Endothelial cell of umbilical vein (primary cell): ENCODE data around the gene MSL3B.

Experiments used
- BruUV-seq: library from RNA; stranded (reverse); fragments of 400-500 nt; replicated peaks from 2 replicates; lab custom pipeline; 2021; lab: Mats Ljungman, UMichigan
- CTCF ChIA-PET: fragments of 300-600, 350-600 bp; sonication (Branson Sonifier 250); formaldehyde crosslinking; loops from one replicate; lab custom pipeline; 2021; ENCODE audit warnings: antibody characterized with exemption, inconsistent platforms; lab: Charles Lee
- POLR2A ChIA-PET: fragments of 300-600, 350-600 bp; sonication (Branson Sonifier 250); formaldehyde crosslinking; loops from one replicate; lab custom pipeline; 2021; ENCODE audit warnings: antibody characterized with exemption, inconsistent platforms; lab: Charles Lee
- DNase-seq: peaks from one replicate; pipeline ENCODE4 v3.0.0-alpha.2; 2011; ENCODE audit warnings: low read depth, low spot score
- FAIRE-seq: peaks from 2 replicates; lab custom pipeline; 2011; peaks lifted over from hg19 to GRCh38; lab: Jason Lieb, UNC
- H2AFZ ChIP-seq: 2 replicates; pipeline ENCODE4 v1.6.0; 2012; ENCODE audit warnings: low read depth, low read length, control low read depth, inconsistent platforms
- H3K27ac ChIP-seq: 2 replicates; pipeline ENCODE4 v1.5.1; 2011; ENCODE audit warnings: low read depth, mild to moderate bottlenecking, control low read depth, low read length, moderate library complexity; ENCODE audit not compliant: insufficient read depth
- H3K27me3 ChIP-seq, 2 experiments: 2 replicates each; pipeline versions ENCODE4 v1.6.0 to v1.6.1; 2011; ENCODE audit warnings: low read length in 2 of 2, mixed read lengths in 1 of 2; ENCODE audit not compliant: control insufficient read depth in 2 of 2, insufficient read depth in 2 of 2
- H3K36me3 ChIP-seq, 2 experiments: 2 replicates in 1 of 2; 3 replicates in 1 of 2; pipeline ENCODE4 v1.5.1; 2011; ENCODE audit warnings: low read length in 2 of 2, mild to moderate bottlenecking in 1 of 2, moderate library complexity in 1 of 2; ENCODE audit not compliant: control insufficient read depth in 2 of 2, insufficient read depth in 2 of 2; ENCODE audit errors: extremely low read depth in 1 of 2
- H3K4me1 ChIP-seq: 3 replicates; pipeline ENCODE4 v1.5.1; 2011; ENCODE audit warnings: mild to moderate bottlenecking, low read length; ENCODE audit not compliant: control insufficient read depth, insufficient read depth; ENCODE audit errors: extremely low read depth
- H3K4me2 ChIP-seq: 2 replicates; pipeline ENCODE4 v1.6.1; 2011; ENCODE audit warnings: low read length, control low read depth, mixed read lengths; ENCODE audit not compliant: insufficient read depth
- H3K4me3 ChIP-seq, 3 experiments: fragments of 200-600 bp in 1 of 3; sonication (generic), shearing (Covaris generic) in 1 of 3; replicated peaks in 1 of 3; 2 replicates each; pipeline ENCODE4 v1.5.1; 2011 to 2016; ENCODE audit warnings: control low read depth in 3 of 3, low read length in 3 of 3, mild to moderate bottlenecking in 2 of 3, inconsistent platforms in 1 of 3, low read depth in 1 of 3, moderate library complexity in 1 of 3; ENCODE audit not compliant: insufficient read depth in 1 of 3
- H3K79me2 ChIP-seq: 2 replicates; pipeline ENCODE4 v1.6.0; 2012; ENCODE audit warnings: low read length, inconsistent platforms; ENCODE audit not compliant: control insufficient read depth, insufficient read depth
- H3K9ac ChIP-seq: replicated peaks from 2 replicates; pipeline ENCODE3; 2011; ENCODE audit warnings: low read length, control low read depth; ENCODE audit not compliant: insufficient read depth; ENCODE audit errors: extremely low read depth
- H3K9me1 ChIP-seq: replicated peaks from 3 replicates; pipeline ENCODE4 v1.6.0; 2011; ENCODE audit warnings: mild to moderate bottlenecking, low read length; ENCODE audit not compliant: control insufficient read depth, insufficient read depth; ENCODE audit errors: extremely low read depth
- H3K9me3 ChIP-seq: replicated peaks from 2 replicates; pipeline ENCODE4 v1.5.1; 2012; ENCODE audit warnings: low read length, inconsistent platforms; ENCODE audit not compliant: control insufficient read depth, insufficient read depth
- H4K20me1 ChIP-seq: replicated peaks from 2 replicates; pipeline ENCODE3; 2011; ENCODE audit warnings: mild to moderate bottlenecking, low read length; ENCODE audit not compliant: control insufficient read depth, insufficient read depth; ENCODE audit errors: extremely low read depth
- CTCF ChIP-seq, 2 donors: IDR thresholded peaks; 1 replicate in 1 of 2; 2 replicates in 1 of 2; pipeline ENCODE4 v1.5.1; 2011; ENCODE audit warnings: low read length in 2 of 2, mild to moderate bottlenecking in 2 of 2, moderate library complexity in 2 of 2, control low read depth in 1 of 2, inconsistent platforms in 1 of 2, low read depth in 1 of 2; ENCODE audit not compliant: insufficient read depth in 1 of 2; ENCODE audit errors: extremely low read depth in 1 of 2
- EZH2 ChIP-seq: IDR thresholded peaks from 2 replicates; pipeline ENCODE4 v1.6.1; 2012; ENCODE audit warnings: borderline replicate concordance, low read depth, mild to moderate bottlenecking, moderate library complexity, low read length, inconsistent platforms; ENCODE audit not compliant: severe bottlenecking
- FOS ChIP-seq: IDR thresholded peaks from 2 replicates; pipeline ENCODE4 v1.6.1; 2011; ENCODE audit warnings: mild to moderate bottlenecking, low read length, moderate library complexity, borderline replicate concordance; ENCODE audit not compliant: insufficient read depth
- GATA2 ChIP-seq: IDR thresholded peaks from 2 replicates; pipeline ENCODE4 v1.7.0; 2011; ENCODE audit warnings: low read depth, mild to moderate bottlenecking, moderate library complexity, mixed read lengths, low read length; ENCODE audit not compliant: insufficient read length, insufficient read depth
- JUN ChIP-seq: IDR thresholded peaks from 2 replicates; pipeline ENCODE4 v1.6.1; 2011; ENCODE audit warnings: borderline replicate concordance, low read depth; ENCODE audit not compliant: insufficient read length, insufficient read depth
- MAX ChIP-seq: IDR thresholded peaks from 2 replicates; pipeline ENCODE4 v1.6.1; 2011; ENCODE audit not compliant: insufficient read depth, insufficient read length
- MYC ChIP-seq: IDR thresholded peaks from one replicate; pipeline ENCODE4 v1.6.1; 2011; ENCODE audit warnings: mild to moderate bottlenecking, low read depth, low read length
- POLR2A ChIP-seq: IDR thresholded peaks from 2 replicates; pipeline ENCODE4 v1.6.1; 2012; ENCODE audit warnings: low read depth, mild to moderate bottlenecking, control low read depth, low read length
- POLR2AphosphoS5 ChIP-seq: IDR thresholded peaks from 2 replicates; pipeline ENCODE4 v1.6.1; 2012; ENCODE audit warnings: low read depth, mild to moderate bottlenecking, control low read depth, low read length, moderate library complexity; ENCODE audit not compliant: insufficient read depth
- dilution Hi-C: fragments of 300-500 bp; cut with MboI; formaldehyde crosslinking; loops from one replicate; pipeline ENCODE4 v1.15.0; 2019; ENCODE audit warnings: low sequenced_read_pairs; ENCODE audit not compliant: extremely low pct_ligation_motif_present
- intact Hi-C: fragments of 100-400 bp; cut with micrococcal nuclease; formaldehyde crosslinking; loops from one replicate; pipeline ENCODE4 v1.10.0; 2022

Gene MSL3B

GRCh38 chr2:233824373-233824772, 43.8 kb downstream of the MSL3B start:
- dilution Hi-C loops = no loop called here
- H3K9ac ChIP-seq = no peak overlapping the region
- TF ChIP-seq POLR2A (no peak), FOS (no peak), JUN (no peak), CTCF (IDR thresholded peaks at IDR 0.05; ENCODE audit: extremely low read depth in 1 of 2, insufficient read depth in 1 of 2, low read depth in 1 of 2, low read length in 2 of 2) (no peak), MYC (no peak), POLR2AphosphoS5 (no peak), MAX (no peak), EZH2 (no peak), GATA2 (no peak)
- no peak overlapping the region for H3K4me2 ChIP-seq
- H3K4me3 ChIP-seq = no peak overlapping the region
- H3K4me1 ChIP-seq = no peaks in the 10 kb centered on the region
- DNase-seq = no peak
- H2AFZ ChIP-seq = no peak overlapping the region
- intact Hi-C loops = no loop called here
- no peaks in the 10 kb centered on the region for H4K20me1 ChIP-seq
- H3K79me2 ChIP-seq = no peaks in the 10 kb centered on the region
- BruUV-seq = no TSS peak
- H3K9me1 ChIP-seq = no peaks in the 10 kb centered on the region
- no peaks in the 10 kb centered on the region for H3K9me3 ChIP-seq
- no peaks in the 10 kb centered on the region for H3K27me3 ChIP-seq
- CTCF ChIA-PET = interaction anchor here (0.6 kb wide), 1 partner anchor 295 kb away, joined by 4 read pairs; no protein-coding TSS in a partner anchor
- POLR2A ChIA-PET = no interaction called here
- no peak overlapping the region for H3K27ac ChIP-seq
- H3K36me3 ChIP-seq = no peaks in the 10 kb centered on the region
- FAIRE-seq = no peak
